K562 (cell line): ENCODE measurements around the gene FUZ. TPM values are rescaled to one million over a fixed set of nuclear protein-coding genes. Genes with fewer than 3 reads are reported as not detected.

Experiments used
- ATF7 ChIP-seq: fragments of 450-650 bp; IDR thresholded peaks from 2 replicates; pipeline ENCODE4 v1.7.1; 2014; ENCODE audit warnings: mild to moderate bottlenecking, moderate library complexity
- DACH1 ChIP-seq: fragments of 450-650 bp; IDR thresholded peaks from 2 replicates; pipeline ENCODE4 v1.6.1; 2018; ENCODE audit not compliant: partially characterized antibody
- DNMT1 ChIP-seq: fragments of 450-650 bp; IDR thresholded peaks from 2 replicates; pipeline ENCODE4 v1.6.1; 2016; ENCODE audit warnings: antibody characterized with exemption, mild to moderate bottlenecking
- HIVEP1 ChIP-seq: fragments of 250-450 bp; sonication (Bioruptor Pico); IDR thresholded peaks from 2 replicates; pipeline ENCODE4 v1.4.0; 2020; ENCODE audit warnings: mild to moderate bottlenecking
- KAT7 ChIP-seq: sonication (generic); formaldehyde crosslinking; IDR thresholded peaks from 2 replicates; pipeline ENCODE4 v1.8.0; 2022; ENCODE audit warnings: missing genetic modification reagents, mild to moderate bottlenecking, borderline replicate concordance
- MBD2 ChIP-seq: sonication (generic); IDR thresholded peaks from 2 replicates; pipeline ENCODE4 v1.6.1; 2016; ENCODE audit warnings: low read depth, borderline replicate concordance
- MLLT1 ChIP-seq, 2 experiments: fragments of 450-650 bp; IDR thresholded peaks; 2 replicates each; pipeline ENCODE4 v1.6.1; 2016
- MTA1 ChIP-seq: fragments of 450-650 bp; IDR thresholded peaks from 2 replicates; pipeline ENCODE4 v1.6.1; 2017; ENCODE audit warnings: borderline replicate concordance
- NCOA1 ChIP-seq: fragments of 450-650 bp; IDR thresholded peaks from 2 replicates; pipeline ENCODE4 v1.6.1; 2016; ENCODE audit warnings: low read depth
- NRF1 ChIP-seq, 2 experiments: fragments of 450-650 bp; IDR thresholded peaks in 1 of 2; conservative IDR thresholded peaks in 1 of 2; 2 replicates each; pipeline ENCODE4 v1.6.1; 2014; ENCODE audit warnings: mild to moderate bottlenecking in 2 of 2
- PKNOX1 ChIP-seq: fragments of 450-650 bp; IDR thresholded peaks from 2 replicates; pipeline ENCODE4 v1.6.1; 2016
- RB1 ChIP-seq: fragments of 450-650 bp; IDR thresholded peaks from 2 replicates; pipeline ENCODE4 v1.6.1; 2017; ENCODE audit warnings: low read depth, mild to moderate bottlenecking
- SMAD4 ChIP-seq: fragments of 250-450 bp; sonication (Bioruptor Pico); conservative IDR thresholded peaks from 2 replicates; pipeline ENCODE4 v1.8.0; 2021; ENCODE audit warnings: inconsistent platforms, mild to moderate bottlenecking, moderate library complexity
- TAF1 ChIP-seq: IDR thresholded peaks from 2 replicates; pipeline ENCODE4 v1.6.1; 2011; ENCODE audit warnings: mild to moderate bottlenecking, low read length, moderate library complexity; ENCODE audit not compliant: insufficient read depth, control insufficient read depth, severe bottlenecking; ENCODE audit errors: extremely low read depth
- VEZF1 ChIP-seq: fragments of 200-800 bp; sonication (Bioruptor generic); IDR thresholded peaks from 2 replicates; pipeline ENCODE4 v1.6.1; 2017; ENCODE audit warnings: missing genetic modification characterization, missing compliant biosample characterization
- ZFX ChIP-seq: sonication (generic); formaldehyde crosslinking; IDR thresholded peaks from 2 replicates; pipeline ENCODE4 v1.8.0; 2022; ENCODE audit warnings: mild to moderate bottlenecking, missing genetic modification reagents, moderate library complexity
- ZMIZ1 ChIP-seq, 2 experiments: fragments of 150-350 bp in 1 of 2; IDR thresholded peaks; 2 replicates each; pipeline ENCODE4 v1.6.1; 2012 to 2016; ENCODE audit warnings: low read depth in 2 of 2, low read length in 2 of 2, mild to moderate bottlenecking in 1 of 2, moderate library complexity in 1 of 2
- ZNF347 ChIP-seq: fragments of 450-650 bp; formaldehyde crosslinking; IDR thresholded peaks from 2 replicates; pipeline ENCODE4 v1.4.0; 2020; ENCODE audit warnings: low read depth, mild to moderate bottlenecking, moderate library complexity
- ZNF507 ChIP-seq: conservative IDR thresholded peaks from 2 replicates; pipeline ENCODE4 v1.6.1; 2017; ENCODE audit warnings: missing genetic modification characterization, missing compliant biosample characterization
- polyA plus RNA-seq, 8 experiments: library from polyadenylated mRNA; depleted of rRNA in 4 of 8; stranded (reverse) in 5 of 8; unstranded in 3 of 8; fragments of >200 nt; fragmentation: Nextera tagmentation in 2 of 8; fragmentation: Illumina TruSeq in 1 of 8; extraction: Ambion mirVana in 2 of 8; extraction: Trizol in 1 of 8; gene quantifications; 2 replicates each; pipeline versions ENCODE4 v1.2.1 to v1.2.3, GENCODE V29; 2011 to 2014; ENCODE audit warnings: inconsistent platforms in 1 of 8, missing spikeins in 1 of 8
- total RNA-seq, 7 experiments: library from RNA; depleted of rRNA in 6 of 7; stranded (reverse); fragments of >200 nt in 6 of 7; fragmentation: Illumina TruSeq in 2 of 7; extraction: Trizol in 2 of 7; gene quantifications; 2 replicates each; pipeline versions ENCODE4 v1.2.1 to v1.2.3, GENCODE V29; 2011 to 2021; ENCODE audit warnings: low replicate concordance in 1 of 7

Gene FUZ
- total and polyA plus RNA-seq, 9 of the 15 experiments (the other 6 are each of a cell fraction or from before 2014, with no cell fraction given): 0.17 to 7.6 (median 3.6) TPM; not detected in 1

- TF ChIP-seq ZFX (CRISPR knock-in tag) (peak; percentile 54), SMAD4 (CRISPR knock-in tag) (0 out of 2 replicates have a peak, but pooled peaks have one; percentile 45), HIVEP1 (CRISPR knock-in tag) (no peak), NCOA1 (no peak), VEZF1 (CRISPR knock-in tag) (peak; percentile 62), RB1 (peak; percentile 30; the same call in 1 of the 2 replicates), ZMIZ1 (IDR thresholded peaks at IDR 0.05; ENCODE audit: low read depth in 2 of 2, low read length in 2 of 2) (no peak), DNMT1 (no peak), MBD2 (peak; percentile 93), ATF7 (peak; percentile 98), MLLT1 (IDR thresholded peaks at IDR 0.05) (no peak), PKNOX1 (peak; percentile 49; the same call in 1 of the 2 replicates), ZNF507 (tag) (no peak), ZNF347 (CRISPR knock-in tag) (no peak), TAF1 (peak; percentile 6), KAT7 (no peak), NRF1 (conservative IDR thresholded peaks at IDR 0.05 in 1 of 2, IDR thresholded peaks at IDR 0.05 in 1 of 2) (peak in 1 of 2 experiments; percentile 23; a peak in 1 of 4 replicates), MTA1 (no peak), DACH1 (peak; percentile 99)
These were observed at the start of gene FUZ (continued) for GRCh38 chr19:49812997-49813861.
